Hepatocyte (in vitro differentiated cells): Measurements from ENCODE around the gene BNIP5. TPM values are rescaled to one million over a fixed set of nuclear protein-coding genes. Genes with fewer than 3 reads are reported as not detected.

ENCODE experiments used
- DNase-seq: peaks from one replicate; pipeline ENCODE4 v3.0.0-alpha.2; 2016; ENCODE audit warnings: low spot score
- H2AFZ ChIP-seq: fragments of 200-600 bp; sonication (generic); 2 replicates; pipeline ENCODE4 v1.6.0; 2016; ENCODE audit warnings: antibody characterized with exemption, mild to moderate bottlenecking
- H3K27ac ChIP-seq: fragments of 200-600 bp; sonication (generic); 2 replicates; pipeline ENCODE4 v1.5.1; 2016; ENCODE audit warnings: mild to moderate bottlenecking
- H3K27me3 ChIP-seq: fragments of 200-600 bp; sonication (generic); 2 replicates; pipeline ENCODE4 v1.6.1; 2016
- H3K36me3 ChIP-seq: fragments of 200-600 bp; sonication (generic); replicated peaks from 2 replicates; pipeline ENCODE4 v1.5.1; 2016; ENCODE audit warnings: low read depth; ENCODE audit not compliant: insufficient read depth
- H3K4me1 ChIP-seq: fragments of 200-600 bp; sonication (generic); 2 replicates; pipeline ENCODE4 v1.5.1; 2016; ENCODE audit warnings: mild to moderate bottlenecking, moderate library complexity; ENCODE audit not compliant: insufficient read depth
- H3K4me2 ChIP-seq: fragments of 200-600 bp; sonication (generic); 2 replicates; pipeline ENCODE4 v1.6.0; 2016
- H3K4me3 ChIP-seq: fragments of 200-600 bp; sonication (generic); 2 replicates; pipeline ENCODE4 v1.5.1; 2016; ENCODE audit warnings: mild to moderate bottlenecking
- H3K79me2 ChIP-seq: fragments of 200-600 bp; sonication (generic); 2 replicates; pipeline ENCODE4 v1.6.0; 2017; ENCODE audit warnings: mild to moderate bottlenecking
- H3K9me2 ChIP-seq: fragments of 200-600 bp; sonication (generic); replicated peaks from 2 replicates; pipeline ENCODE4 v1.6.0; 2017; ENCODE audit warnings: mild to moderate bottlenecking; ENCODE audit not compliant: insufficient read depth
- H3K9me3 ChIP-seq: fragments of 200-600 bp; sonication (generic); 2 replicates; pipeline ENCODE4 v1.5.1; 2016; ENCODE audit warnings: low read depth, mild to moderate bottlenecking
- H4K20me1 ChIP-seq: fragments of 200-600 bp; sonication (generic); 2 replicates; pipeline ENCODE4 v1.6.0; 2016; ENCODE audit warnings: mild to moderate bottlenecking; ENCODE audit not compliant: insufficient read depth, poor library complexity, severe bottlenecking
- EZH2 ChIP-seq: fragments of 200-600 bp; sonication (generic); IDR thresholded peaks from 2 replicates; pipeline ENCODE4 v1.6.1; 2016; ENCODE audit warnings: antibody characterized with exemption, mild to moderate bottlenecking, borderline replicate concordance
- EZH2phosphoT487 ChIP-seq: fragments of 200-600 bp; sonication (generic); IDR thresholded peaks from one replicate; pipeline ENCODE4 v1.6.1; 2018; ENCODE audit warnings: antibody characterized with exemption, mild to moderate bottlenecking, low read depth, moderate library complexity; ENCODE audit not compliant: unreplicated experiment, severe bottlenecking
- WGBS: methylation state at CpG from one replicate; pipeline ENCODE4 v1.1.6; 2016; ENCODE audit warnings: low lambda C conversion rate; ENCODE audit errors: missing lambda C conversion rate; 5-methylcytosine and 5-hydroxymethylcytosine counted together
- polyA plus RNA-seq: library from polyadenylated mRNA; unstranded; fragments of >200 nt; fragmentation: Nextera tagmentation; extraction: Ambion mirVana; gene quantifications from 2 replicates; pipeline ENCODE4 v1.2.1, GENCODE V29; 2016
- total RNA-seq: library from RNA; depleted of rRNA; stranded (reverse); fragments of >200 nt; gene quantifications from 2 replicates; pipeline ENCODE4 v1.2.3, GENCODE V29; 2014
- TF ChIP-seq, protein P1 (sequence below): fragments of 200-600 bp; sonication (generic); IDR thresholded peaks from 2 replicates; pipeline ENCODE4 v1.5.1; 2016; ENCODE audit warnings: antibody characterized with exemption, mild to moderate bottlenecking; ENCODE audit not compliant: poor library complexity

Gene BNIP5
- total and polyA plus RNA-seq, 2 experiments from 2014 or later: 28.1 to 29.1 TPM

DNA sequence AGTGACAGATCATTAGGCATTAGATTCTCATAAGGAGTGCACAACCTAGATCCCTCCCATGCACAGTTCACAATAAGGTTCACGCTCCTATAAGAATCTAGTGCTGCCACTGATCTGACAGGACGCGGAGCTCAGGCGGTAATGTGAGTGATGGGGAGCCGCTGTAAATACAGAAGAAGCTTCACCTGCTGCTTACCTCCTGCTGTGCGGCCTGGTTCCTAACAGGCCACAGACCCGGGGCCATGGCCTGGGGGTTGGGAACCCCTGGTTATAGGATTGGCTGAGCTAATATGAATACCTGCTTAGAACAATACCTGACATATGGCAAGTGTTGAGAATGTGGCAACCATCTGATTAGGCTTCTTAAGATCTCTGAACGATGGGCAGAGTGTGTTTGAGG, 64.5 kb downstream of the BNIP5 start:
- Histone ChIP-seq H3K9me2 (no peaks in the 10 kb centered on the region), H3K27me3 (no peaks in the 10 kb centered on the region), H3K4me1 (no peaks in the 10 kb centered on the region), H4K20me1 (no peaks in the 10 kb centered on the region), H3K4me2 (no peak overlapping the region), H2AFZ (no peak overlapping the region), H3K27ac (no peak overlapping the region), H3K4me3 (no peak overlapping the region), H3K9me3 (no peaks in the 10 kb centered on the region), H3K36me3 (no peaks in the 10 kb centered on the region), H3K79me2 (no peaks in the 10 kb centered on the region)
- TF ChIP-seq EZH2 (no peak), EZH2phosphoT487 (no peak)
- TF ChIP-seq, protein P1, sequence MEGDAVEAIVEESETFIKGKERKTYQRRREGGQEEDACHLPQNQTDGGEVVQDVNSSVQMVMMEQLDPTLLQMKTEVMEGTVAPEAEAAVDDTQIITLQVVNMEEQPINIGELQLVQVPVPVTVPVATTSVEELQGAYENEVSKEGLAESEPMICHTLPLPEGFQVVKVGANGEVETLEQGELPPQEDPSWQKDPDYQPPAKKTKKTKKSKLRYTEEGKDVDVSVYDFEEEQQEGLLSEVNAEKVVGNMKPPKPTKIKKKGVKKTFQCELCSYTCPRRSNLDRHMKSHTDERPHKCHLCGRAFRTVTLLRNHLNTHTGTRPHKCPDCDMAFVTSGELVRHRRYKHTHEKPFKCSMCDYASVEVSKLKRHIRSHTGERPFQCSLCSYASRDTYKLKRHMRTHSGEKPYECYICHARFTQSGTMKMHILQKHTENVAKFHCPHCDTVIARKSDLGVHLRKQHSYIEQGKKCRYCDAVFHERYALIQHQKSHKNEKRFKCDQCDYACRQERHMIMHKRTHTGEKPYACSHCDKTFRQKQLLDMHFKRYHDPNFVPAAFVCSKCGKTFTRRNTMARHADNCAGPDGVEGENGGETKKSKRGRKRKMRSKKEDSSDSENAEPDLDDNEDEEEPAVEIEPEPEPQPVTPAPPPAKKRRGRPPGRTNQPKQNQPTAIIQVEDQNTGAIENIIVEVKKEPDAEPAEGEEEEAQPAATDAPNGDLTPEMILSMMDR: no peak
- WGBS: 62% methylated on average over 8 of the region's 8 CpGs
- no peak for DNase-seq

DNA sequence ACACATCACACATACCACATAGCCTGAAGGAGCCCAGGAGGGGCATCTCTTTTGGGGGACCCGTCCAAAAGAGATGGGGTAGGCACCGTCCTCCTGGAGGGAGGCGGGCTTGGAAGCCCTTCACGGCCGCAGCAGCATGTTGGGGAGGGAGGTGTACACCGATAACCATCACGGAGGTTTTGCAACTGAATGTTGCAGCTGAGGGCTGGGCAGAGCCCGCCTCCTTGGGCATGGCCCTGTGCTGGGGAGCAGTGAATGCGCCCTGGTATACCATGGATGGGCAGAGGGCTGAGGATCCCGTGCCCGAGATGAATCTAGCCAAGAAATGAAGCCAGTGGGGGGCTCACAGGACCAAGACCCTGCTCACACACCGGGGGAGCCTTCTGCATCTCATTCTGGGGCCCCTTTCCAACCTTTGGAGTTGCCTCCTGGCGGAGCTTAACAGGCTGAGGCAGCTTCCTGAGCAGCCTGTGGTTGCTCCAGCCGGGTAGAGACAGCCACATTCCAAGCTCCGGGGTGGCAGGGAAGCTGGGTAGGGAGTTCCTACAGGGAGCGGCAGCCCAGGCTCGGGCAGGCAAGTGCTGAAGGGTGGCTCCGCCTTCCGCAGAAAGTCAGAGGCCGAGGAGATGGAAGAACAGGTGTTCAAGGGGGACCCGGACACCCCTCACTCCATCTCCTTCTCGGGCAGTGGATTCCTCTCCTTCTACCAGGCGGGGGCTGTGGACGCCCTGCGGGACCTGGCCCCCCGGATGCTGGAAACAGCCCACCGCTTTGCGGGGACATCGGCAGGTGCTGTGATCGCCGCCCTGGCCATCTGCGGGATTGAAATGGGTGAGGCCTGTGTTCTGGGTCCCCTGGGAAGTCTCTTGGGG, 66.6 kb downstream of the BNIP5 start, which contains the start of gene PNPLA1:
Gene PNPLA1 (plus strand): TSS at position 227 of the 872 bp plus-strand sequence. CDS start 400 bp downstream, at position 627.
- TF ChIP-seq EZH2phosphoT487 (no peak), EZH2 (no peak)
- TF ChIP-seq, protein P1: no peak
- Histone ChIP-seq H3K4me3 (no peak within 1 kb of the TSS), H3K36me3 (no peaks in the 10 kb centered on the region)

DNA sequence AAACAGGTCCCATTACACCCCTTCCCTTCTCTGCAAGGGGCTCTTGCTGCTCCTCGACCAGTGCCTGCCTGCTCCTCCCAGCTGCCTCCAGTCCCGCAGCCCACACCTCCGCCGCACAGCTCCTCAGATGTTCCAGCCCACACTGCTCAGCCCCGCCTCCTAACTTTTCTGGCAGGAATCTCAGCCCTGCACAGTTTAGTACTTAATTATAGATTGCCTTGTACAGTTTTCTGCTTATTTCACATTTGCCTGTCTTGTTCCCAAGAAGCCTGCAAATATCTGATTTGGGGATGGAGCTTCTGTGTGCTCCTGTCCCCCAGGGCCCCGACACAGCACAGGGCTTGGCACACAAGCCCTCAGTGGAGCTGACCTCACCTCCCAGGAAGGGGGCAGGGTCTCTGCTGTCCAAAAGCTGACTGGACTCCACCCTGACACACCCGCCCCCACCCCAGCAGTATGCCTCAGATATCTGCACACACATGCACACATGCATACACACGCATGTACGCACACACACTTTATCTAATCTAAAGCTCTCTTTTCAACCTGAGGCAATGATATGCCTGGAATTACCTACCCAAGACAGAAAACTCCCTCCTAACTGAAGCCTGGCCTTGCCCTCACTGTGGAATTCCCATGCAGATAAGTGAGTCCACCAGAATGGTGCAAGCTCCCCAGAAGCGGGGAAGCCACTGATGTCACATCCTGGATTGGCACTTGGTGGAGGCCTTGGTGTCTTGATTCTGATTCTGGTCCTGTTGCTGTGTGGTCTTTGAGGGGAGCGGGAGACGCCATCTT, 68.0 kb downstream of the BNIP5 start:
- H3K79me2 ChIP-seq: no peaks in the 10 kb centered on the region
- no peaks in the 10 kb centered on the region for H3K27me3 ChIP-seq
- no peak overlapping the region for H2AFZ ChIP-seq
- no peak overlapping the region for H3K4me3 ChIP-seq
- 72% methylated on average over 11 of the region's 12 CpGs for WGBS
- H3K9me3 ChIP-seq: no peaks in the 10 kb centered on the region
- no peak overlapping the region for H3K27ac ChIP-seq
- H3K36me3 ChIP-seq: no peaks in the 10 kb centered on the region
- no peaks in the 10 kb centered on the region for H3K9me2 ChIP-seq
- no peaks in the 10 kb centered on the region for H4K20me1 ChIP-seq
- H3K4me2 ChIP-seq: no peak overlapping the region
- DNase-seq: peak; percentile 55
- H3K4me1 ChIP-seq: no peaks in the 10 kb centered on the region
- TF ChIP-seq EZH2 (no peak), EZH2phosphoT487 (no peak)
- TF ChIP-seq, protein P1: no peak

More for the DNA sequence above, 66.6 kb downstream of the BNIP5 start, which contains the start of gene PNPLA1:
- no peaks in the 10 kb centered on the region for H3K27me3 ChIP-seq
- no peak within 1 kb of the TSS for H3K27ac ChIP-seq
- H3K9me2 ChIP-seq: no peaks in the 10 kb centered on the region
- H2AFZ ChIP-seq: no peak within 1 kb of the TSS
- H3K79me2 ChIP-seq: no peaks in the 10 kb centered on the region
- WGBS: 84% methylated on average over 32 of the region's 32 CpGs
- no peak within 1 kb of the TSS for H3K4me2 ChIP-seq
- no peaks in the 10 kb centered on the region for H4K20me1 ChIP-seq
- H3K4me1 ChIP-seq: no peaks in the 10 kb centered on the region
- DNase-seq: no peak
- H3K9me3 ChIP-seq: no peaks in the 10 kb centered on the region
